Fibroblast of mammary gland (primary cell): ENCODE data around the gene TAMM41.
"Not testable (repeated sequence)": the region's sequence is repeated elsewhere in the genome, so short reads cannot be mapped to it uniquely, and the experiment has no call there.

Source experiments
- DNase-seq: peaks from one replicate; pipeline ENCODE4 v3.0.0-alpha.2; 2010; ENCODE audit warnings: low read depth
- H3K4me3 ChIP-seq: 2 replicates; pipeline ENCODE4 v1.5.1; 2011; ENCODE audit warnings: low read depth, mild to moderate bottlenecking, low read length, moderate library complexity; ENCODE audit not compliant: control insufficient read depth
- TF ChIP-seq, protein P1 (sequence below): conservative IDR thresholded peaks from 2 replicates; pipeline ENCODE4 v1.5.1; 2011; ENCODE audit warnings: low read depth, low read length, inconsistent platforms; ENCODE audit not compliant: control insufficient read depth, insufficient read depth

Gene TAMM41

GRCh38 chr3:11776346-11776745 is 70.3 kb downstream of the TAMM41 start:
- no peak for DNase-seq
- TF ChIP-seq, protein P1, sequence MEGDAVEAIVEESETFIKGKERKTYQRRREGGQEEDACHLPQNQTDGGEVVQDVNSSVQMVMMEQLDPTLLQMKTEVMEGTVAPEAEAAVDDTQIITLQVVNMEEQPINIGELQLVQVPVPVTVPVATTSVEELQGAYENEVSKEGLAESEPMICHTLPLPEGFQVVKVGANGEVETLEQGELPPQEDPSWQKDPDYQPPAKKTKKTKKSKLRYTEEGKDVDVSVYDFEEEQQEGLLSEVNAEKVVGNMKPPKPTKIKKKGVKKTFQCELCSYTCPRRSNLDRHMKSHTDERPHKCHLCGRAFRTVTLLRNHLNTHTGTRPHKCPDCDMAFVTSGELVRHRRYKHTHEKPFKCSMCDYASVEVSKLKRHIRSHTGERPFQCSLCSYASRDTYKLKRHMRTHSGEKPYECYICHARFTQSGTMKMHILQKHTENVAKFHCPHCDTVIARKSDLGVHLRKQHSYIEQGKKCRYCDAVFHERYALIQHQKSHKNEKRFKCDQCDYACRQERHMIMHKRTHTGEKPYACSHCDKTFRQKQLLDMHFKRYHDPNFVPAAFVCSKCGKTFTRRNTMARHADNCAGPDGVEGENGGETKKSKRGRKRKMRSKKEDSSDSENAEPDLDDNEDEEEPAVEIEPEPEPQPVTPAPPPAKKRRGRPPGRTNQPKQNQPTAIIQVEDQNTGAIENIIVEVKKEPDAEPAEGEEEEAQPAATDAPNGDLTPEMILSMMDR, result no peak
- no peak overlapping the region for H3K4me3 ChIP-seq

- no peak overlapping the region for H3K4me3 ChIP-seq
- DNase-seq, result no peak
- TF ChIP-seq, protein P1, result no peak
Measured at GRCh38 chr3:11775493-11775892, 71.2 kb downstream of the TAMM41 start.

DNA sequence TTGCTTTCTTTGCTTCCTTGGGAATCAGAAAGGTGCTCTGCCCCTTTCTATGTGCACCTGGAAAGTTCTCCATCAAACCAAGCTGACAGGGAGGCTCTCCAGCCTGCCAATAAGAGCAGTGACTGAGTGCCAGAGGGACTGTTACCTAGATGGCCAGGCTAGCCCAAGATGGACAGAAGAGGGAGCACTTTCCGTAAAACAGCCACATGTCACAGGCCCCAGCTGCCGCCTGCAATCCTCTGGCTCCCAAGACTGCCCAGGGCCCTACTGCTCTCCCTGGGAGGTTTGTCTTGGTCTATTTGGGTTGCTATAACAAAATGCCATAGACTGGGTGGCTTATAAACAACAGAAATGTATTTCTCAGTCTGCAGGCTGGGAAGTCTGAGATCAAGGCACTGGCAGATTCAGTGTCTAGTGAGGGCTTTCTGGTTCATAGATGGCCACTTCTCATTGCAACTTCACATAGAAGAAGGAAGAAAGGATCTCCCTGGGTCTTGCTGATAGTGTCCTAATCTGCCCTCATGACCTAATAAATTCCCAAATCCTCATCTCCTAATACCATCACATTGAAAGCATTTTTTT is 72.3 kb downstream of the TAMM41 start:
- peak; percentile 30 for DNase-seq
- TF ChIP-seq, protein P1, result peak; percentile 50
- H3K4me3 ChIP-seq, result no peak overlapping the region

DNA sequence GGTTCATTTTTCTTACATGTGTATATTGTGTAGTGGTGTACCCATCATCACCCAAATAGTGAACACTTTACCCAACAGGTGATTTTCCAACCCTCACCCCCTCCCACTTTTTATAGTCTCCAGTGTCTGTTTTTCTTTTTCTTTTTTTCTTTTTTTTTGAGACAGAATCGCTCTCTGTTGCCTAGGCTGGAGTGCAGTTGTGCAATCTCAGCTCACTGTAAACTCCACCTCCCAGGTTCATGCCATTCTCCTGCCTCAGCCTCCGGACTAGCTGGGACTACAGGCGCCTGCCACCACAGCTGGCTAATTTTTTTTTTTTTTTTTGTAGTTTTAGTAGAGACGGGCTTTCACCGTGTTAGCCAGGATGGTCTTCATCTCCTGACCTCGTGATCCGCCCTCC is 74.8 kb downstream of the TAMM41 start:
- DNase-seq, result peak; percentile 2
- not testable (repeated sequence) for H3K4me3 ChIP-seq

GRCh38 chr3:11770477-11771391 is 76.0 kb downstream of the TAMM41 start:
- TF ChIP-seq, protein P1, result no peak
- H3K4me3 ChIP-seq, result no peak overlapping the region
- peak; percentile 85 for DNase-seq

DNA sequence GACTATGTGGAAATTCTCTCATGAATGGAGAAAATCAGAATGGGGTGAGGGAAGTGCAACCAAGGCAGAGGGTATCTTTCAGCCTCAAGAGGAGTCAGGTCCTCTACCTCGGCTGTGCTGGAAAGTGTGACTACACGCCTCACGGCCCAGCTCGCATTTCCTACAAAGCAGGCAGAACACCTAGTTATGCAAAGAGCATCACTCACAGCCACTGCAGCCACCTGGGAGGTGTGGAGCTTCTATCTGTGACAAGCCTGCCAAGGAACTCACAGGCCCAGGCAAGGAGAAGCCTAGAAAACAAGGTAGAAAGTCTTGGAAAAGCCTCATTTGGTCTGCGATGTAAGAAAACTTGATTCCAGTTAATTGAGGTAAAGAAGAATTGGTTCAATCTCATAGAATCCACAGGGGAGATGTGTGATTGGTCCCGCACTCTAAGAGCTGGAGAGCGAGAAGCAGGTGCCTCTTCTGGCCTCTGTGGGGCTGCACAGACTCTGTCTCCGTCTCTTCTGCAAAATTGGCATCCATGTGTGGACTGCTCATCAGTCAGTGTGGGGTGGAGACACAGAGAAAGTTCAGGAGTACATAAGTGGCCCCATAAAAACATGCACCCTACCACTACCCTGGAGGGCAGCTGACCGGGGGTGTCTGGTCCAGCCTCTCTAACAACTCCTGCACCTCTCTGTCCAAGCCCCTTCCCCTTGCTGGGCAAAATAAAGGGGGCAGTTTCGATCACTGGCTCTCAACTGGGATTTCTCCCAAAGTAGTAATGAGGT is 76.8 kb downstream of the TAMM41 start:
- DNase-seq, result peak; percentile 9
- TF ChIP-seq, protein P1, result no peak
- no peak overlapping the region for H3K4me3 ChIP-seq

GRCh38 chr3:11768604-11769003 is 78.1 kb downstream of the TAMM41 start:
- H3K4me3 ChIP-seq, result no peak overlapping the region
- TF ChIP-seq, protein P1, result no peak
- DNase-seq, result no peak
